Activated T-cell treated with anti-CD3 and anti-CD28 coated beads, Interleukin-2, amount 50 U/mL, for 4 hours (primary cell): ENCODE results near the gene BCAR3. TPM values are rescaled to one million over a fixed set of nuclear protein-coding genes. Genes with fewer than 3 reads are reported as not detected.
"Not testable (repeated sequence)": the region's sequence is repeated elsewhere in the genome, so short reads cannot be mapped to it uniquely, and the experiment has no call there.

ENCODE experiments used
- ATAC-seq, 2 donors: fragments of 200-7000 bp; cut with Tn5 transposase; one replicate each; pipeline ENCODE4 v1.10.0; 2021
- DNase-seq: peaks from one replicate; pipeline ENCODE4 v3.0.0-alpha.2; 2020
- H3K27me3 Mint-ChIP-seq: one replicate; pipeline ENCODE4 v1.8.0; 2021; ENCODE audit warnings: low read depth, mixed read lengths
- H3K36me3 Mint-ChIP-seq: one replicate; pipeline ENCODE4 v1.8.0; 2022; ENCODE audit warnings: mixed read lengths; ENCODE audit not compliant: insufficient read depth
- H3K4me1 Mint-ChIP-seq: one replicate; pipeline ENCODE4 v1.8.0; 2021; ENCODE audit warnings: low read depth, mixed read lengths
- H3K4me3 Mint-ChIP-seq: one replicate; pipeline ENCODE4 v1.8.0; 2021; ENCODE audit warnings: mild to moderate bottlenecking, moderate library complexity, mixed read lengths
- H3K9me3 Mint-ChIP-seq: one replicate; pipeline ENCODE4 v1.8.0; 2021; ENCODE audit warnings: mixed read lengths
- total RNA-seq, 3 donors: library from RNA; stranded (reverse); gene quantifications; one replicate each; pipeline ENCODE4 v1.2.1, GENCODE V29; 2021

The BCAR3 gene
- total RNA-seq, 3 donors from 2014 or later = 0.53 to 1.7 (median 1.2) TPM

DNA sequence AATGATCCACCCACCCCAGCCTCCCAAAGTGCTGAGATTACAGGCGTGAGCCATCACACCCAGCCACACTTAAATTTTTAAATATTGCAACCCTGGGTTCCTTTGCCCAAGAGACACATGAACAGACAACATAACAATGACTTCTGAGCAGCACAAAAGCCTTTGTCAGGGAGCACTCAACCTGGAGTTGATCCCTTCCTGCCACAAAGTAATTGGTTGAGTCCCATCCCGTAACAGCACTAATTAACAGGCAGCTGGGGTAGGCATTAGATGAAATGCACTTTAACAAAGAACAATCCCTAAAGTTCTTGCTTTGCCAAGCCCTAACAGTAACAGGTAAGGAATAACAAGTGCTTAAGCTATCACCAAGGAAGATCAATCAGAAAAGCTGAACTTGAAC lies 5.9 kb upstream of the BCAR3 start:
- DNase-seq (no peak), ATAC-seq (no peak)
- H3K4me1 Mint-ChIP-seq = peaks cover 2% of the 10 kb centered on the region
- no peak overlapping the region for H3K4me3 Mint-ChIP-seq
- H3K9me3 Mint-ChIP-seq = no peaks in the 10 kb centered on the region
- no peaks in the 10 kb centered on the region for H3K36me3 Mint-ChIP-seq
- H3K27me3 Mint-ChIP-seq = peaks cover 22% of the 10 kb centered on the region

DNA sequence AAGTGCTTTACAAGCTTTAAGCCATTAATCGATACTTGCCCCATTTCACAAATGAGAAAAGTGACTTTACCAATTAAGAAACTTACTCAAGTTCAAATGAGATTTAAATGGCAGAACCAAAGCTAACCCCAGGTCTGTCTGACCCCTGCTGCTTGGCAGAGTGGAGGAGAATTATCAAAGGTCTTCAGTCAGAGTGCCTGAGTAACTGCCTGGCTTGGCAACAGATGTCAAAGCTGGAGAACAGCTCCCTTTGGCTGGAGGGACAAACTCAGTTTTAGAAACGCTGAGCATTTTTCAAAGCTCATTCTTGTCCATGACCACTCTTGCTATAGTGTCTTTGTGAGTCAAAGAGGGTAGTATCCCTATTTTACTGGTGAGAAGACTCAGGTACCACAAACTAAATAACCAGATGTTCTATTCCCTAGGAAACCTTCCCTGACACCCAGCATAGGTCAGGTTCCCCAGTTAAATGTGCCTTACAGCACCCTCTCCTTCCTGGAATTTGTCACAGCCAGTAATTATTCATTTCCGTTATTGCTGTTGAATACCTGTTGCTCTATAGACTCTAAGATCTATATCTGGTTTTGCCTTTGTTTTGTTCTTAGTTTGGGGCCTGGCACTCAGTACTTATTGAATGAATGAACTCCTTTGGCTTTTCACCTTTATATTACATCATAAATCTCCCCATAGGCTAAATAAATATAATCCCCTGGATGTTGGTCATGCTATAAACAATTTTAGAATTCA lies 5.0 kb upstream of the BCAR3 start:
- H3K4me3 Mint-ChIP-seq = no peak overlapping the region
- DNase-seq (no peak), ATAC-seq (no peak)
- peaks cover 5% of the 10 kb centered on the region for H3K4me1 Mint-ChIP-seq
- no peaks in the 10 kb centered on the region for H3K9me3 Mint-ChIP-seq
- no peaks in the 10 kb centered on the region for H3K36me3 Mint-ChIP-seq
- H3K27me3 Mint-ChIP-seq = peaks cover 30% of the 10 kb centered on the region

GRCh38 chr1:93685918-93686317 lies 4.3 kb upstream of the BCAR3 start:
- no peaks in the 10 kb centered on the region for H3K9me3 Mint-ChIP-seq
- peaks cover 5% of the 10 kb centered on the region for H3K4me1 Mint-ChIP-seq
- peaks cover 31% of the 10 kb centered on the region for H3K27me3 Mint-ChIP-seq
- H3K4me3 Mint-ChIP-seq = no peak overlapping the region
- ATAC-seq (no peak), DNase-seq (no peak)
- no peaks in the 10 kb centered on the region for H3K36me3 Mint-ChIP-seq

- H3K36me3 Mint-ChIP-seq = no peaks in the 10 kb centered on the region
- no peak overlapping the region for H3K4me3 Mint-ChIP-seq
- H3K4me1 Mint-ChIP-seq = peaks cover 9% of the 10 kb centered on the region
Measured at GRCh38 chr1:93683234-93683633, 1.6 kb upstream of the BCAR3 start.

GRCh38 chr1:93681989-93682412 lies 364 bp upstream of the BCAR3 start:
- Mint-ChIP-seq H3K36me3 (no peaks in the 10 kb centered on the region), H3K4me1 (peaks cover 9% of the 10 kb centered on the region), H3K9me3 (no peaks in the 10 kb centered on the region), H3K27me3 (peaks cover 48% of the 10 kb centered on the region), H3K4me3 (peak overlapping the region; percentile 62)
- ATAC-seq (no peak), DNase-seq (no peak)

More at GRCh38 chr1:93683234-93683633, 1.6 kb upstream of the BCAR3 start:
- Mint-ChIP-seq H3K9me3 (no peaks in the 10 kb centered on the region), H3K27me3 (peaks cover 44% of the 10 kb centered on the region)
- DNase-seq = no peak
- ATAC-seq = no peak

- no peaks in the 10 kb centered on the region for H3K36me3 Mint-ChIP-seq
- H3K4me3 Mint-ChIP-seq = peak overlapping the region; percentile 82
- H3K27me3 Mint-ChIP-seq = peaks cover 44% of the 10 kb centered on the region
- peaks cover 9% of the 10 kb centered on the region for H3K4me1 Mint-ChIP-seq
- DNase-seq = peak; percentile 14
- ATAC-seq = peak; percentile 71 to 81
- H3K9me3 Mint-ChIP-seq = no peaks in the 10 kb centered on the region
Measured at GRCh38 chr1:93680420-93681100, 1.1 kb downstream of the BCAR3 start.

- Mint-ChIP-seq H3K27me3 (peaks cover 42% of the 10 kb centered on the region), H3K4me3 (no peak overlapping the region), H3K4me1 (peaks cover 9% of the 10 kb centered on the region), H3K9me3 (no peaks in the 10 kb centered on the region), H3K36me3 (no peaks in the 10 kb centered on the region)
- DNase-seq (no peak), ATAC-seq (no peak)
Measured at GRCh38 chr1:93680076-93680419, 1.6 kb downstream of the BCAR3 start.

DNA sequence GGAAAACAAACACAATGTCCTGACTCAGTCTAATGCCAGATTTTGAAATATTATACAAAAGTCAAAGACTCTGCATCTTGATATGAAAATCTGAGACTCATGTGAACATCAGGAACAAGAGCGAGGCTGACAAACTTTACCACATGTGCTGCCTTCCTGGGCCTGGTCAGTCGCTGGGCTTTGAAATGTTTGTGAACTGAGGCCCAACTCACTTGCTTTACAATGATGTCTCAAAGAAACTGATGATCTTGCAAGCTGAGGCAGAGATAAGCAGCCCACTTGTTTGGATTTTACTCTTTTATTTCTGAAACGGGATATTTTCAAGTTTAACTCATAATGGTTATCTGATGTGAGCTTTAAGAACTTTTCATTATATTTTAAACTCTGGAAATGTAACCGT lies 2.1 kb downstream of the BCAR3 start:
- ATAC-seq (no peak), DNase-seq (no peak)
- Mint-ChIP-seq H3K36me3 (no peaks in the 10 kb centered on the region), H3K27me3 (peaks cover 41% of the 10 kb centered on the region), H3K4me1 (peaks cover 9% of the 10 kb centered on the region), H3K9me3 (no peaks in the 10 kb centered on the region), H3K4me3 (no peak overlapping the region)

DNA sequence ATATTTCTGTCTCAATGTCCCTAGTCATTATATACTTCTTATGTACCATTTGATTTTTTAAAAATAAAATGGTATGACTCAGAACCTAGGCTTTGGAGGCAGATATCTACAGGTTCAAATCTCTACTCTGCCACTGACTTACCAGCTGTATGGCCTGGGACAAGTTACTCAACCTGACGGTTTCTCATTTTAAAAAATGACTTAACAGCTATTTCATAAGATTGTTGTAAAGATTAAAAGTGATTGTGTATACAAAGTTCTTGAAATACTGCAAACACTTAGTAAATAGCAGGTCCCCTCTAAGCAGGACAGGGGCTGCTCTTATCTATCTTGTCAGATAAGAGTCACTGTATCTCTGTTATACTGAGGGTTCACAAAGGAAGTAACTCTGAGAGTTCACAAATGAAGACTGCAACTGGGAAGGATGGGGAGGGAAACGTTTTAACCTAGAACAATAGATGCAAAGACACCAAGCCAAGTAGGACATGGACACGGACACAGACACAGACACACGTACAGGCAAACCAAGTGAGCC lies 2.6 kb downstream of the BCAR3 start:
- Mint-ChIP-seq H3K9me3 (no peaks in the 10 kb centered on the region), H3K4me3 (no peak overlapping the region), H3K36me3 (no peaks in the 10 kb centered on the region), H3K4me1 (peaks cover 9% of the 10 kb centered on the region), H3K27me3 (peaks cover 38% of the 10 kb centered on the region)
- no peak for ATAC-seq
- DNase-seq = no peak

DNA sequence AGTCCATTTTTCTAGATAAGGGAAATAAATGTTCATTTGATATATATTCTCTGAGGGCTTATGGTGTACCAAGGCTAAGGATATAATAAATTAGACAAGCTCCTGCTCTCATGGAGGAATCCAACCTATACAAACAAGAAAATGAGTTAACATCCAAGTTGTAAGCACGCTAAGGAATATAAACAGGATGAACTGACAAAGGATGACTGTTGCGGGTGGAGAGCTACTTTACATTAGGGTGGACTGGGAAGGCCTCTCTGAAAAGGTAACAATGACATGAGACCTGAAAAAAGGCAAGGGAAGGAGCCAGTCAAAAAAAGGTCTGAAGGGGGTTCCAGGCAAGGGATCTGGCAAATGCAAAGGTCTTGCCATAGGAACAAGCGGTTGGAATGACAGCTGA lies 3.1 kb downstream of the BCAR3 start:
- Mint-ChIP-seq H3K4me3 (no peak overlapping the region), H3K9me3 (no peaks in the 10 kb centered on the region), H3K4me1 (peaks cover 9% of the 10 kb centered on the region), H3K36me3 (no peaks in the 10 kb centered on the region), H3K27me3 (peaks cover 38% of the 10 kb centered on the region)
- DNase-seq (no peak), ATAC-seq (no peak)

GRCh38 chr1:93677729-93678128 lies 3.9 kb downstream of the BCAR3 start:
- Mint-ChIP-seq H3K4me3 (no peak overlapping the region), H3K4me1 (peaks cover 9% of the 10 kb centered on the region), H3K9me3 (no peaks in the 10 kb centered on the region), H3K36me3 (no peaks in the 10 kb centered on the region), H3K27me3 (peaks cover 31% of the 10 kb centered on the region)
- ATAC-seq (no peak), DNase-seq (no peak)

GRCh38 chr1:93676427-93676826 lies 5.2 kb downstream of the BCAR3 start:
- ATAC-seq (no peak), DNase-seq (no peak)
- Mint-ChIP-seq H3K4me1 (peaks cover 5% of the 10 kb centered on the region), H3K9me3 (no peaks in the 10 kb centered on the region), H3K4me3 (no peak overlapping the region), H3K36me3 (no peaks in the 10 kb centered on the region), H3K27me3 (peaks cover 20% of the 10 kb centered on the region)

- ATAC-seq (no peak), DNase-seq (no peak)
- H3K4me1 Mint-ChIP-seq = peaks cover 5% of the 10 kb centered on the region
- H3K4me3 Mint-ChIP-seq = no peak overlapping the region
- H3K27me3 Mint-ChIP-seq = peaks cover 19% of the 10 kb centered on the region
- no peaks in the 10 kb centered on the region for H3K9me3 Mint-ChIP-seq
- no peaks in the 10 kb centered on the region for H3K36me3 Mint-ChIP-seq
Measured at GRCh38 chr1:93675931-93676330, 5.7 kb downstream of the BCAR3 start.

- ATAC-seq (no peak), DNase-seq (no peak)
- H3K4me1 Mint-ChIP-seq = no peaks in the 10 kb centered on the region
- no peaks in the 10 kb centered on the region for H3K36me3 Mint-ChIP-seq
- H3K27me3 Mint-ChIP-seq = peaks cover 15% of the 10 kb centered on the region
- no peaks in the 10 kb centered on the region for H3K9me3 Mint-ChIP-seq
- no peak overlapping the region for H3K4me3 Mint-ChIP-seq
Measured at GRCh38 chr1:93675271-93675670, 6.4 kb downstream of the BCAR3 start.

DNA sequence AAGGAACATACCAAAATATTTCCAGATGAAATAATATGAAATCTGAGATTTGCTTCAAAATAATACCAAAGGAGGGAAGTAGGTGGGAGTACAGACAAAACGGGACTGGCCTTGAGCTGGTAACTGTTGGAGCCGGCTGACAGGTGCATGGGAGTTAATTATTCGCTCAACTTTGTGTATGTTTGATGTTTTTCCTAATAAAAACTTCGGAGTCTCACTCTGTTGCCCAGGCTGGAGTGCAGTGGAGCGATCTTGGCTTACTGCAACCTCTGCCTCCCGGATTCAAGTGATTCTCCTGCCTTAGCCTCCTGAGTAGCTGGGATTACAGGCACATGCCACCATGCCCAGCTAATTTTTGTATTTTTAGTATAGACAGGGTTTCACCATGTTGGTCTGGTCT lies 7.6 kb downstream of the BCAR3 start:
- DNase-seq, ATAC-seq, H3K4me3 Mint-ChIP-seq, H3K36me3 Mint-ChIP-seq, H3K4me1 Mint-ChIP-seq, H3K27me3 Mint-ChIP-seq, H3K9me3 Mint-ChIP-seq: not testable (repeated sequence)
